ENCODE results near the gene PPP5C.

DNA sequence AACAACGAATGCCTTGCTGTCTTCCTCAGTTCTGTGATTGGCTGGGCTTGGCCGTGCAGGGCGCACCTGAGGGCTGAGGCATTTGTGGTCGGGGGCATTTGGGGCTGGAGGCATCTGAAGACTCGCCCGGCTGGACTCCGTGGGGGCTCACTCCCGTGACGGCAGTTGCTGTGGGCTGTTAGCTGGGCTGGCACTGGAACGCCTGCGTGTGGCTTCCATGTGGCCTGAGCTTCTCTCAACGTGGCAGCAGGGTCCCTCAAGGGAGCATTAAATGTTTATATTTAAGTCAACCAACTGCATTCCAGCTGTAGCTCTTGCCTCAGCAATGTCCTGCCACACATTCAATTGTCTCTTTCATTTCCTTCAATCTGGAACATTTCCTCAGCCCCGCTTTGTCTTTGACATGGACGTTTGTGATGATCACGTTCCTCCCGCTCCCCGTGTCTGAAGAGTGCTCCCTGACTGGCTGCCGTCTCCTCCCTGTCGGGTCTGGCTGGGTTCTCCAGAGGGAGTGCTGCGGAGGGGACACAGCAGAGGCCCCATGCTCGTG is 45.4 kb downstream of the PPP5C start:
- TF ChIP-seq CTCF (IDR thresholded peaks at IDR 0.05; ENCODE audit: borderline replicate concordance, extremely low read depth, low read length, poor library complexity, severe bottlenecking) (no peak), EZH2 (IDR thresholded peaks at IDR 0.05; ENCODE audit: borderline replicate concordance, low read depth, low read length, severe bottlenecking) (no peak)
